Measurements from ENCODE around the gene TRABD2B. TPM values are rescaled to one million over a fixed set of nuclear protein-coding genes. Genes with fewer than 3 reads are reported as not detected.

TRABD2B gene
- total and polyA plus RNA-seq, 4 donors = 0.28 to 2.6 (median 1.3) TPM

DNA sequence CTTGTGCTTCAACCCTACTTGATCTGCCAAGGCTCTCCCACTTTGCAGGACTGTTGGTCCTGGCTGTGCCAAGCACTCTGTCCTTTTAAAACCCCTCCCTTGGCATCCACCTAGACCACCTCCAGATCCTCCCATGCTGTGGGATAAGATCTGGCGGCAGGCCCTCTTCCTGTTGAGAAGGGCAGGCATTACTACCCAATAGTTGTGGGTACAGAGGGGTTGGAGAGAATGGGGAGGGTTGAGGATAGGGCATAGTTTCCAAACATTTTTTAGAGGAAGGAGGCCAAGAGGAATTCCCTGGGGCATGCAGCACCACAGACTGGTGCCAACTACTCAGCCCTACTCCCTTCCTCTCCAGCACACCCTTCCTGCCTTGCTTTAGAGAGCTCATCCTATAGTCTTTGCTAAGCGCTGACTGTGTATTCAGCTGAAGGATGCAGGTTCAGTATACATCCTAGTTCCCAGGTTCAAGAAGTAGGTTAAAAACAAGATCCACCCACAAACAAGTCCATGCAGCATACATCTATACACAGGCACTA is 70.7 kb downstream of the TRABD2B start:
- 49% methylated on average over 2 of the region's 2 CpGs for WGBS
- Histone ChIP-seq H3K36me3 (ENCODE audit: control insufficient read depth in 4 of 4, insufficient read depth in 3 of 4, low read depth in 1 of 4, low read length in 3 of 4) (no peaks in the 10 kb centered on the region), H3K9me3 (ENCODE audit: control insufficient read depth in 4 of 4, low read length in 3 of 4) (no peaks in the 10 kb centered on the region), H3K27me3 (ENCODE audit: control insufficient read depth in 4 of 4, insufficient read depth in 4 of 4, low read length in 3 of 4) (no peaks in the 10 kb centered on the region), H3K9ac (ENCODE audit: low read depth in 1 of 2, low read length in 2 of 2) (no peak overlapping the region), H3K4me3 (ENCODE audit: low read depth in 1 of 3, low read length in 3 of 3) (no peak overlapping the region), H3K27ac (ENCODE audit: low read depth in 1 of 2, low read length in 2 of 2) (no peak overlapping the region), H3K4me1 (ENCODE audit: control insufficient read depth in 4 of 4, insufficient read depth in 4 of 4, low read length in 3 of 4) (peaks cover 0 to 6% (median 1%) of the 10 kb centered on the region in 4 donors)
- TF ChIP-seq EGR1 (IDR thresholded peaks at IDR 0.05; ENCODE audit: low read depth in 2 of 2) (no peak), NR2F2 (IDR thresholded peaks at IDR 0.05) (no peak), JUND (IDR thresholded peaks at IDR 0.05) (no peak), RXRA (IDR thresholded peaks at IDR 0.05) (no peak)
- TF ChIP-seq, protein P1, sequence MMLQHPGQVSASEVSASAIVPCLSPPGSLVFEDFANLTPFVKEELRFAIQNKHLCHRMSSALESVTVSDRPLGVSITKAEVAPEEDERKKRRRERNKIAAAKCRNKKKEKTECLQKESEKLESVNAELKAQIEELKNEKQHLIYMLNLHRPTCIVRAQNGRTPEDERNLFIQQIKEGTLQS (IDR thresholded peaks at IDR 0.05) = no peak
- TF ChIP-seq, protein P2, sequence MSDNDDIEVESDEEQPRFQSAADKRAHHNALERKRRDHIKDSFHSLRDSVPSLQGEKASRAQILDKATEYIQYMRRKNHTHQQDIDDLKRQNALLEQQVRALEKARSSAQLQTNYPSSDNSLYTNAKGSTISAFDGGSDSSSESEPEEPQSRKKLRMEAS (IDR thresholded peaks at IDR 0.05) = no peak
- no peak for DNase-seq (ENCODE audit: low spot score)

DNA sequence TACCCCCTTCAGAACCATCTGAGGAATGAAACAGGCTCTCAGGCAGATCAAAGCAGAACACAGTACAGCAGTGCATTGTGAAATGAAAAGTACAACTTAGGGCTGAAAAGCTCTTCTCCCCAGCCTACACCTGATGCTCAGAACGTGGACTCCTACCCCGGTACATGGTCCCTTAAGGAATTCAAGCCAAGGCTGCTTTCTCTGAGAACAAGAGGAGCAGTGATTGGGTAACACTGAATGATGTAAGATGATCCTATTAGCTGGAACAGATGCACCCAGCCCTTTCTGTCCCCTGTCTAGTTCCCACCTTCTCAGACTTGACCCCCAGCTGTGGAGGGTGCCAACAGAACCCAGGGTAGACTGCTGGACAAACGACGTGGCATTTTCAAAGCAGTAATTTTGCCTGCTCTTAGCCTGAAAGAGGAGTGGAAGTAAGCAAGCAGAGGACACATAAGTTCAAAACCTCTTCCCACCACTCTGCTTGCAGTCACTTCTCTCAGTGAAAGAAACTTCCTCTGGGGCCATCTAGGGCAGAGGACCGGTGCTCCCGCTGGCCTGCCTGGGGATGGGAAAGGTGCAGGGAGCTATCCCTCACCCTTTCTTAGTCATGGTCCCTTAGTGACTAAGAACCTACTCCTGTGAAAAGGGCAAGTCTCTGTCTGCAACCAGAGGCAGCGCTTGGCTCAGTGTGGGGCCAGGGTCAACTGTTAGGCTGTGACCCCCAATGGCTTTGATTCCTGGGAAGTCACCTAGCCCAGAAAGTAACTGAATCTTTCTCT is 72.7 kb downstream of the TRABD2B start:
- Histone ChIP-seq H3K27me3 (ENCODE audit: control insufficient read depth in 4 of 4, insufficient read depth in 4 of 4, low read length in 3 of 4) (no peaks in the 10 kb centered on the region), H3K4me1 (ENCODE audit: control insufficient read depth in 4 of 4, insufficient read depth in 4 of 4, low read length in 3 of 4) (peaks cover 4 to 15% (median 10%) of the 10 kb centered on the region in 4 donors), H3K9me3 (ENCODE audit: control insufficient read depth in 4 of 4, low read length in 3 of 4) (no peaks in the 10 kb centered on the region), H3K27ac (ENCODE audit: low read depth in 1 of 2, low read length in 2 of 2) (no peak overlapping the region), H3K36me3 (ENCODE audit: control insufficient read depth in 4 of 4, insufficient read depth in 3 of 4, low read depth in 1 of 4, low read length in 3 of 4) (no peaks in the 10 kb centered on the region), H3K4me3 (ENCODE audit: low read depth in 1 of 3, low read length in 3 of 3) (no peak overlapping the region), H3K9ac (ENCODE audit: low read depth in 1 of 2, low read length in 2 of 2) (no peak overlapping the region)
- 88% methylated on average over 7 of the region's 7 CpGs for WGBS
- DNase-seq (ENCODE audit: low spot score) = no peak
- TF ChIP-seq SP1 (IDR thresholded peaks at IDR 0.05) (no peak), HNF4A (conservative IDR thresholded peaks at IDR 0.05) (peak in 1 of 2 donors; percentile 40)

DNA sequence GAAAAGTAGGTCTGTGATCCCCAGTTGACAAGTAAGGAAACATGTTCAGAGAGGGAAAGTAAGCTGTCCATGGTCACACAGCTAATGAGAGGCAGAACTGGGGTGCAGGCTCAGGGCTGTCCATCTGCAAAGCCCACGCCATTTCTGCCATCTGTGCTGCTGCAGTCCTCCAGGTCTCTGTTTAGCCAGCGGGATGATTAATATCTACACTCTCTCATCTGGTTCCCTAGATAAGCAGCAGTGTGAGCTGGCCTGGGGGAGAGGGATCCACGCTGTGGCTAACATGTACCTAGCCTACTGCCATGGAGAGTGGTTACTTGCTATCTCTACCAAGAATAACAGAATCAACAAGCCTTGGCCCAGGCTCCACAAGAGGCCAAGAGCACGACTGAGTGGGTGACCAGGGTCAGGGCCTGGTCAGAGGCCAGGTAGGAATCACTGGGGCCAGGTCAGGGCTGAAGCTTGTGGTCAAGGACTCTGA is 75.2 kb downstream of the TRABD2B start:
- 74% methylated on average over 4 of the region's 4 CpGs for WGBS
- H3K27ac ChIP-seq (ENCODE audit: low read depth in 1 of 2, low read length in 2 of 2) = no peak overlapping the region

More for the DNA sequence above, 75.2 kb downstream of the TRABD2B start:
- no peak for TF ChIP-seq HNF4A (conservative IDR thresholded peaks at IDR 0.05)
- TF ChIP-seq, protein P3, sequence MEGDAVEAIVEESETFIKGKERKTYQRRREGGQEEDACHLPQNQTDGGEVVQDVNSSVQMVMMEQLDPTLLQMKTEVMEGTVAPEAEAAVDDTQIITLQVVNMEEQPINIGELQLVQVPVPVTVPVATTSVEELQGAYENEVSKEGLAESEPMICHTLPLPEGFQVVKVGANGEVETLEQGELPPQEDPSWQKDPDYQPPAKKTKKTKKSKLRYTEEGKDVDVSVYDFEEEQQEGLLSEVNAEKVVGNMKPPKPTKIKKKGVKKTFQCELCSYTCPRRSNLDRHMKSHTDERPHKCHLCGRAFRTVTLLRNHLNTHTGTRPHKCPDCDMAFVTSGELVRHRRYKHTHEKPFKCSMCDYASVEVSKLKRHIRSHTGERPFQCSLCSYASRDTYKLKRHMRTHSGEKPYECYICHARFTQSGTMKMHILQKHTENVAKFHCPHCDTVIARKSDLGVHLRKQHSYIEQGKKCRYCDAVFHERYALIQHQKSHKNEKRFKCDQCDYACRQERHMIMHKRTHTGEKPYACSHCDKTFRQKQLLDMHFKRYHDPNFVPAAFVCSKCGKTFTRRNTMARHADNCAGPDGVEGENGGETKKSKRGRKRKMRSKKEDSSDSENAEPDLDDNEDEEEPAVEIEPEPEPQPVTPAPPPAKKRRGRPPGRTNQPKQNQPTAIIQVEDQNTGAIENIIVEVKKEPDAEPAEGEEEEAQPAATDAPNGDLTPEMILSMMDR (IDR thresholded peaks at IDR 0.05; ENCODE audit: low read depth, low read length, missing input control) = no peak
- no peak for TF ChIP-seq SP1 (IDR thresholded peaks at IDR 0.05)
- TF ChIP-seq, protein P2 (IDR thresholded peaks at IDR 0.05) = no peak
- TF ChIP-seq JUND (IDR thresholded peaks at IDR 0.05) = no peak
- TF ChIP-seq, protein P1 (IDR thresholded peaks at IDR 0.05) = no peak
- no peak for TF ChIP-seq NR2F2 (IDR thresholded peaks at IDR 0.05)
- TF ChIP-seq FOXA2 (IDR thresholded peaks at IDR 0.05) = no peak
- TF ChIP-seq YY1 (IDR thresholded peaks at IDR 0.05) = no peak
- TF ChIP-seq, protein P4, sequence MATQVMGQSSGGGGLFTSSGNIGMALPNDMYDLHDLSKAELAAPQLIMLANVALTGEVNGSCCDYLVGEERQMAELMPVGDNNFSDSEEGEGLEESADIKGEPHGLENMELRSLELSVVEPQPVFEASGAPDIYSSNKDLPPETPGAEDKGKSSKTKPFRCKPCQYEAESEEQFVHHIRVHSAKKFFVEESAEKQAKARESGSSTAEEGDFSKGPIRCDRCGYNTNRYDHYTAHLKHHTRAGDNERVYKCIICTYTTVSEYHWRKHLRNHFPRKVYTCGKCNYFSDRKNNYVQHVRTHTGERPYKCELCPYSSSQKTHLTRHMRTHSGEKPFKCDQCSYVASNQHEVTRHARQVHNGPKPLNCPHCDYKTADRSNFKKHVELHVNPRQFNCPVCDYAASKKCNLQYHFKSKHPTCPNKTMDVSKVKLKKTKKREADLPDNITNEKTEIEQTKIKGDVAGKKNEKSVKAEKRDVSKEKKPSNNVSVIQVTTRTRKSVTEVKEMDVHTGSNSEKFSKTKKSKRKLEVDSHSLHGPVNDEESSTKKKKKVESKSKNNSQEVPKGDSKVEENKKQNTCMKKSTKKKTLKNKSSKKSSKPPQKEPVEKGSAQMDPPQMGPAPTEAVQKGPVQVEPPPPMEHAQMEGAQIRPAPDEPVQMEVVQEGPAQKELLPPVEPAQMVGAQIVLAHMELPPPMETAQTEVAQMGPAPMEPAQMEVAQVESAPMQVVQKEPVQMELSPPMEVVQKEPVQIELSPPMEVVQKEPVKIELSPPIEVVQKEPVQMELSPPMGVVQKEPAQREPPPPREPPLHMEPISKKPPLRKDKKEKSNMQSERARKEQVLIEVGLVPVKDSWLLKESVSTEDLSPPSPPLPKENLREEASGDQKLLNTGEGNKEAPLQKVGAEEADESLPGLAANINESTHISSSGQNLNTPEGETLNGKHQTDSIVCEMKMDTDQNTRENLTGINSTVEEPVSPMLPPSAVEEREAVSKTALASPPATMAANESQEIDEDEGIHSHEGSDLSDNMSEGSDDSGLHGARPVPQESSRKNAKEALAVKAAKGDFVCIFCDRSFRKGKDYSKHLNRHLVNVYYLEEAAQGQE (IDR thresholded peaks at IDR 0.05) = no peak
- Histone ChIP-seq H3K4me3 (ENCODE audit: low read depth in 1 of 3, low read length in 3 of 3) (no peak overlapping the region), H3K36me3 (ENCODE audit: control insufficient read depth in 4 of 4, insufficient read depth in 3 of 4, low read depth in 1 of 4, low read length in 3 of 4) (no peaks in the 10 kb centered on the region), H3K9me3 (ENCODE audit: control insufficient read depth in 4 of 4, low read length in 3 of 4) (no peaks in the 10 kb centered on the region), H3K4me1 (ENCODE audit: control insufficient read depth in 4 of 4, insufficient read depth in 4 of 4, low read length in 3 of 4) (peaks cover 11 to 30% (median 21%) of the 10 kb centered on the region in 4 donors), H3K27me3 (ENCODE audit: control insufficient read depth in 4 of 4, insufficient read depth in 4 of 4, low read length in 3 of 4) (no peaks in the 10 kb centered on the region), H3K9ac (ENCODE audit: low read depth in 1 of 2, low read length in 2 of 2) (no peak overlapping the region)
- no peak for DNase-seq (ENCODE audit: low spot score)
